Brain microvascular endothelial cell (primary cell): ENCODE data around the gene PFN3.

Experiments used
- DNase-seq: peaks from one replicate; pipeline ENCODE4 v3.0.0-alpha.2; 2020
- H3K27ac ChIP-seq: fragments of 250-450 bp; sonication (Bioruptor Pico); 2 replicates; pipeline ENCODE4 v1.5.1; 2020; ENCODE audit warnings: mild to moderate bottlenecking, moderate library complexity
- H3K27me3 ChIP-seq: fragments of 250-450 bp; sonication (Bioruptor Pico); replicated peaks from 2 replicates; pipeline ENCODE4 v1.5.1; 2020; ENCODE audit warnings: mild to moderate bottlenecking
- H3K36me3 ChIP-seq: fragments of 250-450 bp; sonication (Bioruptor Pico); replicated peaks from 2 replicates; pipeline ENCODE4 v1.5.1; 2020; ENCODE audit warnings: mild to moderate bottlenecking
- H3K4me3 ChIP-seq: 2 replicates; pipeline ENCODE4 v1.5.1; 2011; ENCODE audit warnings: low read depth, mild to moderate bottlenecking, control low read depth, low read length, moderate library complexity
- in situ Hi-C: cut with HindIII; loops from 2 replicates; pipeline ENCODE4 v1.10.0; 2017; ENCODE audit warnings: low sequenced_read_pairs, low pct_ligation_motif_present
- TF ChIP-seq, protein P1 (sequence below): IDR thresholded peaks from 2 replicates; pipeline ENCODE4 v1.5.1; 2011; ENCODE audit warnings: low read depth, mild to moderate bottlenecking, moderate library complexity, low read length, control low read depth, inconsistent platforms; ENCODE audit errors: missing control alignments

PFN3 gene

GRCh38 chr5:177434437-177434836 is 34.0 kb upstream of the PFN3 start:
- TF ChIP-seq, protein P1, sequence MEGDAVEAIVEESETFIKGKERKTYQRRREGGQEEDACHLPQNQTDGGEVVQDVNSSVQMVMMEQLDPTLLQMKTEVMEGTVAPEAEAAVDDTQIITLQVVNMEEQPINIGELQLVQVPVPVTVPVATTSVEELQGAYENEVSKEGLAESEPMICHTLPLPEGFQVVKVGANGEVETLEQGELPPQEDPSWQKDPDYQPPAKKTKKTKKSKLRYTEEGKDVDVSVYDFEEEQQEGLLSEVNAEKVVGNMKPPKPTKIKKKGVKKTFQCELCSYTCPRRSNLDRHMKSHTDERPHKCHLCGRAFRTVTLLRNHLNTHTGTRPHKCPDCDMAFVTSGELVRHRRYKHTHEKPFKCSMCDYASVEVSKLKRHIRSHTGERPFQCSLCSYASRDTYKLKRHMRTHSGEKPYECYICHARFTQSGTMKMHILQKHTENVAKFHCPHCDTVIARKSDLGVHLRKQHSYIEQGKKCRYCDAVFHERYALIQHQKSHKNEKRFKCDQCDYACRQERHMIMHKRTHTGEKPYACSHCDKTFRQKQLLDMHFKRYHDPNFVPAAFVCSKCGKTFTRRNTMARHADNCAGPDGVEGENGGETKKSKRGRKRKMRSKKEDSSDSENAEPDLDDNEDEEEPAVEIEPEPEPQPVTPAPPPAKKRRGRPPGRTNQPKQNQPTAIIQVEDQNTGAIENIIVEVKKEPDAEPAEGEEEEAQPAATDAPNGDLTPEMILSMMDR = no peak
- H3K4me3 ChIP-seq = no peak overlapping the region
- DNase-seq = no peak
- in situ Hi-C loops = loop anchor here (25.0 kb wide), 1 partner anchor 122 kb away; the partner anchor contains the start of genes MXD3, PRELID1 and RAB24
- H3K27me3 ChIP-seq = no peaks in the 10 kb centered on the region
- H3K36me3 ChIP-seq = peaks cover 56% of the 10 kb centered on the region
- H3K27ac ChIP-seq = no peak overlapping the region

DNA sequence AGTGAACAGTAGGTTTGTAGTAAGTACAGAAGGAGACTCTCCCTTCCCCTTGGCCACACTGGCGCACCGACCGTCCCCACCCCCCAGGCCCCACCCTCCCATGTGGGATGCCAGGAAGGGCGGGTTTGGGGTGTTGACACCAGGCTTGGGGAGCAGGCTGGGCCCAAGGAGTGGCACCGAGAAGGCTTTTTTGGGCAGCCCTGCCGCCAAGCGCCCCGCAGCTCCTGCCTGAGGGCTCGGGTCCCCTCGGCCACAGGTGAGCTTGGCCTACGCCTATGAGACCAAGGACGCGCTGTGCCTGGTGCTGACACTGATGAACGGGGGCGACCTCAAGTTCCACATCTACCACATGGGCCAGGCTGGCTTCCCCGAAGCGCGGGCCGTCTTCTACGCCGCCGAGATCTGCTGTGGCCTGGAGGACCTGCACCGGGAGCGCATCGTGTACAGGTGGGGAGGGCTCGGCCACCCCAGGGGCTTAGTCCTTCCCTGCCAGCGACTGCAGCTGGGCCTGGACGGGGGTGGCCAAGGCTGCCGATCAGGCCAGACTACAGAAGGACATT is 33.3 kb upstream of the PFN3 start:
- TF ChIP-seq, protein P1 = no peak
- DNase-seq = no peak
- H3K4me3 ChIP-seq = no peak overlapping the region
- H3K36me3 ChIP-seq = peaks cover 55% of the 10 kb centered on the region
- no peaks in the 10 kb centered on the region for H3K27me3 ChIP-seq
- no peak overlapping the region for H3K27ac ChIP-seq
- in situ Hi-C loops = loop anchor here (25.0 kb wide), 1 partner anchor 121 kb away; the partner anchor contains the start of genes MXD3, PRELID1 and RAB24

DNA sequence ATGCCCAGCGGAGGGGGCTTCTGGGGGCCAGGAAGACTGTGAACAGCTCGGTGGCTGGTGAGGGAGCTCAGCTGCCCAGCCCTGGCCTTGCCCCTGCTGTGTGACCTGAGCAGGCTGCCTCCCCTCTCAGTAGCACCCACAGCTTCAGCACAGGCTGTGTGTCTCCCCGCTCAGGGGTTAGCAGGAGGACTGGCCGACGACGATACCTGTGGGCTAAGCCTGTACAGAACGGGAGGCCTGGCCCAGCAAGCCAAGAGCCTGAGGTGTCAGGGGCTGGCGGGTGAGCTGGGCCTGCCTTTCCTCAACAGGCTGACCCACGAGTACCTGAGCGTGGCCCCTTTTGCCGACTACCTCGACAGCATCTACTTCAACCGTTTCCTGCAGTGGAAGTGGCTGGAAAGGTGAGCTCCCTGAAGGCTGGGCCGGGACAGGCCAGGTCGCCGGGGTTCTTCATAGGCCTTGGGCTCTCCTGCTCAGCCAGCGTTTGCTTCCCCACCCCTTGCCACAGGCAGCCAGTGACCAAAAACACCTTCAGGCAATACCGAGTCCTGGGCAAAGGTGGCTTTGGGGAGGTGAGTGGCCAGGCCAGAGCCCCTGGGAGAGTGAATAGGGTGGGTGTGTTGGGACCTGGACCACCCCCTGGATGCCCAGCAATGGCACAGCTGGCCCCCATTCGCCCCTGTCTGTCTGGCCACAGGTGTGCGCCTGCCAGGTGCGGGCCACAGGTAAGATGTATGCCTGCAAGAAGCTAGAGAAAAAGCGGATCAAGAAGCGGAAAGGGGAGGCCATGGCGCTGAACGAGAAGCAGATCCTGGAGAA is 32.6 kb upstream of the PFN3 start:
- H3K4me3 ChIP-seq = no peak overlapping the region
- DNase-seq = no peak

DNA sequence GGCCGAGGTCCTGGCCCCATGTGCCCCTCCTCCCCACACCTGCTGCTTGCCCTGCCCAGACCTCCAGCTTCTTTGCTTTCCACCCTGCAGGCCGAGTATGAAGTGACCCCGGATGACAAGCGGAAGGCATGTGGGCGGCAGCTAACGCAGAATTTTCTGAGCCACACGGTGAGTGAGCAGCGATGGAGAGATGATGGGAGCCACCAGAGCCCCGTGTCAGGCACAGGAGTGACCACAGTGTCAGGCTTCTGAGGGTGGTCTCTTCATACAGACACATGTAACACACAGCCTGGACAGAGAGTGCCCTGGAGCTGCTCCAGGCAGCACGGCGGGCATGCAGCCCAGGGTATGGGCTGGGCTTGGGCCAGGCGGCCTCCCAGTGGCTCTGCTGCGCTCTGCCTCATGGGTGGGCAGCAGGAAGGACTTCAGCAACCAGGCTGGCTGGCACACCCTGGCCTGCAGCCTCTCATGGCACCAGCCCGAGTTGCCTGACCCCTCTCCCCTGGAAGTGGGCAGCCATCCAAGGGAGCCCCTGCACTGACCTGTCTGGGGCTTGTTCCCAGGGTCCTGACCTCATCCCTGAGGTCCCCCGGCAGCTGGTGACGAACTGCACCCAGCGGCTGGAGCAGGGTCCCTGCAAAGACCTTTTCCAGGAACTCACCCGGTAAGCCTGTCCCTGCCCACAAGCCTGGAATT is 31.8 kb upstream of the PFN3 start:
- Histone ChIP-seq H3K27ac (no peak overlapping the region), H3K36me3 (peaks cover 45% of the 10 kb centered on the region), H3K27me3 (no peaks in the 10 kb centered on the region), H3K4me3 (no peak overlapping the region)
- TF ChIP-seq, protein P1 = no peak
- DNase-seq = no peak
- in situ Hi-C loops = loop anchor here (25.0 kb wide), 1 partner anchor 120 kb away; the partner anchor contains the start of genes MXD3, PRELID1 and RAB24

More for the DNA sequence above, 32.6 kb upstream of the PFN3 start:
- Histone ChIP-seq H3K27me3 (no peaks in the 10 kb centered on the region), H3K27ac (no peak overlapping the region), H3K36me3 (peaks cover 50% of the 10 kb centered on the region)
- in situ Hi-C loops = loop anchor here (25.0 kb wide), 1 partner anchor 121 kb away; the partner anchor contains the start of genes MXD3, PRELID1 and RAB24
- TF ChIP-seq, protein P1 = no peak

- TF ChIP-seq, protein P1 = no peak
- no peak overlapping the region for H3K27ac ChIP-seq
- in situ Hi-C loops = loop anchor here (25.0 kb wide), 1 partner anchor 119 kb away; the partner anchor contains the start of genes MXD3, PRELID1 and RAB24
- H3K27me3 ChIP-seq = no peaks in the 10 kb centered on the region
- DNase-seq = no peak
- H3K36me3 ChIP-seq = peaks cover 44% of the 10 kb centered on the region
- H3K4me3 ChIP-seq = no peak overlapping the region
Measured at GRCh38 chr5:177431317-177432142, 31.1 kb upstream of the PFN3 start.
